ENCODE results near the gene MMP1.

MMP1 gene

DNA sequence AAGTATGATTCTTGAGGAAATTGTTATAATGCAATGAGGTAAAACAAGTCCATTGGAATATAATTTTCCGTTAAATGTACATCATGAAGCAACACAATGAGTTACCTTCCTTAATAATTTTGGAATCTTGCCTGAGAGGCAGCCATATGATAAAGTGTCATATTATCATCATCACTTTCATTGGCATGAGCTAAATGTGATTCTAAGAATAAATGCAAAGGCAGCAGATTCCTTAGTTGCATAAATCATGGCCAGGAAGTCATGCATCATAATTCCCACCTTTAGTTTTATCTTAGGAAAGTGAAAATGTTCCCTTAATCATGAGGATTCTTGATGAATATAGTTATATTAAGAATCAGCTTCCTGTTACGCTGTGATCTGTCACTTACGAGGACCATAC lies 14.2 kb upstream of the MMP1 start:
- no peak for TF ChIP-seq EGR1 (IDR thresholded peaks at IDR 0.05)
- TF ChIP-seq TAF1 (IDR thresholded peaks at IDR 0.05; ENCODE audit: low read depth): no peak
- TF ChIP-seq NFIC (IDR thresholded peaks at IDR 0.05): no peak
- TF ChIP-seq TCF12 (IDR thresholded peaks at IDR 0.05; ENCODE audit: low read depth): no peak
- TF ChIP-seq, protein P1, sequence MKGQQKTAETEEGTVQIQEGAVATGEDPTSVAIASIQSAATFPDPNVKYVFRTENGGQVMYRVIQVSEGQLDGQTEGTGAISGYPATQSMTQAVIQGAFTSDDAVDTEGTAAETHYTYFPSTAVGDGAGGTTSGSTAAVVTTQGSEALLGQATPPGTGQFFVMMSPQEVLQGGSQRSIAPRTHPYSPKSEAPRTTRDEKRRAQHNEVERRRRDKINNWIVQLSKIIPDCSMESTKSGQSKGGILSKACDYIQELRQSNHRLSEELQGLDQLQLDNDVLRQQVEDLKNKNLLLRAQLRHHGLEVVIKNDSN (IDR thresholded peaks at IDR 0.05): no peak
- TF ChIP-seq CEBPB (IDR thresholded peaks at IDR 0.05): no peak
- no peak for TF ChIP-seq EP300 (IDR thresholded peaks at IDR 0.05; ENCODE audit: borderline replicate concordance)
- no peak for TF ChIP-seq YY1 (IDR thresholded peaks at IDR 0.05; ENCODE audit: low read depth)
- TF ChIP-seq TEAD4 (IDR thresholded peaks at IDR 0.05): no peak
- TF ChIP-seq RAD21 (IDR thresholded peaks at IDR 0.05; ENCODE audit: low read depth): no peak

DNA sequence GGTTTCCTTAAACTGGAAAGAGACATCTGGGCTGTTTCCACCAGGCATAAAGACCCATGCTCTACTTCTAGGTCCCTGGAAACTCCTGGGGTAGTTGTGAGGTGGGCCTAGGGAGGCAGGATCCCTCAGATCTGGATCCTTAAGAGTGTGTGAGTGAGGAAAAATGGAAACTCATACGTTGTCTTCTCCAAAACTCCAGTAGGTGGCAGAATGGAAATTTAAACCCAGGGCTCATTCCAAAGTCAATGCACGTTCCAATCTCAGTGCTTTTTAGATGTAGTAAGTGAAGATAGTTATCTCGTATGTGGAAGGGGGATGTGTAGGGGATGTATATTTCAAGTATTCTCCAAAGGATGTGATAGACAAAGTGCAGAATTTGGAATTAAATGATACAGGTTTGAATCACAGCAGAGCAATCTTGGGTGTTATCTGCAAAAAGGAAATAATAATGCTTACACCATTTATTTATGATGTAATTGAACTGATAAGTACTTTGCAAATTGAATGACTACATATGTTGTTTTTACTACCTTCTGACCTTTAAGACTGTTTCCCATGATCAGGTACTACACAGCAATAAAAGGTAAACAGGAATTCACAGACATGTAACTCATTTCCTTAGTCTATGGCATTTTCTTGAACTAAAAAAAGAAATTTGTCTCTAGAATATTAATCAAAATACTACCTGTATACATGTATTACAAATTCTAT lies 13.1 kb upstream of the MMP1 start:
- TF ChIP-seq RAD21 (IDR thresholded peaks at IDR 0.05; ENCODE audit: low read depth) (peak; percentile 61), FOXM1 (IDR thresholded peaks at IDR 0.05; ENCODE audit: borderline replicate concordance, low read depth) (no peak)

DNA sequence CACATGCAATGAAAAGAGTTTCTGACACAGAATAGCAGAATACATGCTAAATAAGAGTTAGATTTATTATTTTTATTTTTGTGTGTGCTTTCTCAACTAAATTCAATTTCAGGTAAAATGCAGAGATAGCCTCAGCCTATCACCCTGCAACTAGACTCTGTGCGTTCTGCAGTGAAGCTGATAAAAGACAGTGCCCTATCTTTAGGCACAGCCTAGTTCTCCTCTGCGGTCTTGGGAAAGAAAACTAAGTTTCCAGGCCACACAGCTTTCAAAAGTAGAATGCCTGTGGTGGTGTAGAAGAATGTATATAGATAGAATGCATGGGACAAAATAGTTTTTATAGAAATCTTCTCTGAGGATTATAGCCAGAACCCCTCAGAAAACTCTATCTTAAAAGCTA lies 12.0 kb upstream of the MMP1 start:
- TF ChIP-seq YY1 (IDR thresholded peaks at IDR 0.05; ENCODE audit: low read depth): no peak
- TF ChIP-seq NFIC (IDR thresholded peaks at IDR 0.05): no peak
- TF ChIP-seq FOXM1 (IDR thresholded peaks at IDR 0.05; ENCODE audit: borderline replicate concordance, low read depth): no peak
- TF ChIP-seq, protein P1 (IDR thresholded peaks at IDR 0.05): no peak
- no peak for TF ChIP-seq CREB1 (IDR thresholded peaks at IDR 0.05; ENCODE audit: low read depth)
- TF ChIP-seq, protein P2, sequence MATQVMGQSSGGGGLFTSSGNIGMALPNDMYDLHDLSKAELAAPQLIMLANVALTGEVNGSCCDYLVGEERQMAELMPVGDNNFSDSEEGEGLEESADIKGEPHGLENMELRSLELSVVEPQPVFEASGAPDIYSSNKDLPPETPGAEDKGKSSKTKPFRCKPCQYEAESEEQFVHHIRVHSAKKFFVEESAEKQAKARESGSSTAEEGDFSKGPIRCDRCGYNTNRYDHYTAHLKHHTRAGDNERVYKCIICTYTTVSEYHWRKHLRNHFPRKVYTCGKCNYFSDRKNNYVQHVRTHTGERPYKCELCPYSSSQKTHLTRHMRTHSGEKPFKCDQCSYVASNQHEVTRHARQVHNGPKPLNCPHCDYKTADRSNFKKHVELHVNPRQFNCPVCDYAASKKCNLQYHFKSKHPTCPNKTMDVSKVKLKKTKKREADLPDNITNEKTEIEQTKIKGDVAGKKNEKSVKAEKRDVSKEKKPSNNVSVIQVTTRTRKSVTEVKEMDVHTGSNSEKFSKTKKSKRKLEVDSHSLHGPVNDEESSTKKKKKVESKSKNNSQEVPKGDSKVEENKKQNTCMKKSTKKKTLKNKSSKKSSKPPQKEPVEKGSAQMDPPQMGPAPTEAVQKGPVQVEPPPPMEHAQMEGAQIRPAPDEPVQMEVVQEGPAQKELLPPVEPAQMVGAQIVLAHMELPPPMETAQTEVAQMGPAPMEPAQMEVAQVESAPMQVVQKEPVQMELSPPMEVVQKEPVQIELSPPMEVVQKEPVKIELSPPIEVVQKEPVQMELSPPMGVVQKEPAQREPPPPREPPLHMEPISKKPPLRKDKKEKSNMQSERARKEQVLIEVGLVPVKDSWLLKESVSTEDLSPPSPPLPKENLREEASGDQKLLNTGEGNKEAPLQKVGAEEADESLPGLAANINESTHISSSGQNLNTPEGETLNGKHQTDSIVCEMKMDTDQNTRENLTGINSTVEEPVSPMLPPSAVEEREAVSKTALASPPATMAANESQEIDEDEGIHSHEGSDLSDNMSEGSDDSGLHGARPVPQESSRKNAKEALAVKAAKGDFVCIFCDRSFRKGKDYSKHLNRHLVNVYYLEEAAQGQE (IDR thresholded peaks at IDR 0.05; ENCODE audit: low read depth): no peak
- no peak for TF ChIP-seq EP300 (IDR thresholded peaks at IDR 0.05; ENCODE audit: borderline replicate concordance)
- no peak for TF ChIP-seq TAF1 (IDR thresholded peaks at IDR 0.05; ENCODE audit: low read depth)
- TF ChIP-seq EGR1 (IDR thresholded peaks at IDR 0.05): no peak
- TF ChIP-seq ZBTB7A (IDR thresholded peaks at IDR 0.05; ENCODE audit: low read depth): no peak
- TF ChIP-seq, protein P3, sequence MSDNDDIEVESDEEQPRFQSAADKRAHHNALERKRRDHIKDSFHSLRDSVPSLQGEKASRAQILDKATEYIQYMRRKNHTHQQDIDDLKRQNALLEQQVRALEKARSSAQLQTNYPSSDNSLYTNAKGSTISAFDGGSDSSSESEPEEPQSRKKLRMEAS (IDR thresholded peaks at IDR 0.05): no peak

DNA sequence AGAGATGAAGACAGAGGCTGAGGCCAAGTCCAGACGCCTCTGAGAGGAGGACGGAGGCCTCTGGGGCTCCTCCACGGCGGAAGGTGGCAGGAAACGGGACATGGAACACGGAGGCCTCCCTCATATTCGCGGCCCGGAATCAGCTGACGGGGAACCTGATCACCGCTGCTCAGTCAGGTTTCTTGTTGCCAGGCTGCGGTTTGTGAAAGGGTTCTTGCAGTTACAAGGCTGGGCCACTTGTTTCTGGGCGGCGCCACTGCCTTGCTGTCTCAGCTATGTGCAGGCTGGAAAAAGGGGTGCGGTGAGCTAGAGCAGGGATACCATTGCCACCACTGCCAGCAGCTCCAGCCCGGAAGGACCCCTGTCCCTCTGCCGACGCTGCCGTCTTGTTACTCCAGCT lies 10.0 kb upstream of the MMP1 start:
- TF ChIP-seq RAD21 (IDR thresholded peaks at IDR 0.05; ENCODE audit: low read depth) (peak; percentile 43), CEBPB (IDR thresholded peaks at IDR 0.05) (no peak)

DNA sequence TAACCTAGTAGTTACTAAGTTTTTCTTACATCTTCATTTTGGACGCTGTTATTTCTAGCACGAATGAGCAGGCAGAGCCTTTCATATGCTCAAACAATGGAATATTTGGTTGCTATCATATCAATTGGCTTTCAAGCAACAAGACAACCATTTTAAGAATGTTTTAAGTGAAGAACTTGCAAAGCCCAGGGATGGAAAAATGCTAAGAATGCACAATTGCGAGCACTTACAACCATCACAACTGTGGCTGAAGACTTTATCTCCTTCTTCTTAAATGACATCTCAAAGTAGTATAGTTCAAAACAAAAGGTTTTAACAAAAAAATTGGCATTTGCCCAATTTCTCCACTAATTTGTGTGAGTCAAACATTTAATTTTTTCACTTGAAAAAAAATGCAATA lies 8.3 kb upstream of the MMP1 start:
- TF ChIP-seq YY1 (IDR thresholded peaks at IDR 0.05; ENCODE audit: low read depth): no peak
- no peak for TF ChIP-seq CREB1 (IDR thresholded peaks at IDR 0.05; ENCODE audit: low read depth)
- TF ChIP-seq TEAD4 (IDR thresholded peaks at IDR 0.05): no peak
- no peak for TF ChIP-seq TCF12 (IDR thresholded peaks at IDR 0.05; ENCODE audit: low read depth)
- TF ChIP-seq EGR1 (IDR thresholded peaks at IDR 0.05): no peak
- TF ChIP-seq, protein P3 (IDR thresholded peaks at IDR 0.05): no peak
- no peak for TF ChIP-seq ZBTB7A (IDR thresholded peaks at IDR 0.05; ENCODE audit: low read depth)

DNA sequence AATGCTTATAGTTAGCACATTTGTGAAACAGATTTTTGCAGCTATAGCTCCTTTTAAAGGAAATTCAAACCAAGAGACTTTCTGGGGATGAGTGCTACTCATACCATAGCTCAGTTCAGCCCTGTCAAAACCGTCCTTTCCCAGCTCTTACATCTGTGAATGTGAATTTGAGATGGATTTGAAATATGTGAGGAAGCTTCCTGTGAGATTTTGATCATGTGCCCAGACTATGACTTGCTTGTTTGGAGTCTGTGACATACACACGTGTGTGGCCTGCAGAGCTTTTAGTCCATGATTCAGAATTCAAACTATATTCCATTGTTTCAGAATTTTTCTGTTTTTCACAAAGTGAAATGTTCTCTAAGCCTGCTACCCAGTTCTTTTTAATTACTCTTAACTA lies 4.4 kb upstream of the MMP1 start:
- TF ChIP-seq CEBPB (IDR thresholded peaks at IDR 0.05): no peak
- no peak for TF ChIP-seq TEAD4 (IDR thresholded peaks at IDR 0.05)
- TF ChIP-seq, protein P1 (IDR thresholded peaks at IDR 0.05): no peak
- TF ChIP-seq, protein P3 (IDR thresholded peaks at IDR 0.05): no peak
- no peak for TF ChIP-seq CREB1 (IDR thresholded peaks at IDR 0.05; ENCODE audit: low read depth)
- no peak for TF ChIP-seq FOXM1 (IDR thresholded peaks at IDR 0.05; ENCODE audit: borderline replicate concordance, low read depth)
- no peak for TF ChIP-seq EGR1 (IDR thresholded peaks at IDR 0.05)
- TF ChIP-seq, protein P2 (IDR thresholded peaks at IDR 0.05; ENCODE audit: low read depth): no peak
- TF ChIP-seq ZBTB7A (IDR thresholded peaks at IDR 0.05; ENCODE audit: low read depth): no peak
- no peak for TF ChIP-seq TAF1 (IDR thresholded peaks at IDR 0.05; ENCODE audit: low read depth)
- TF ChIP-seq NFIC (IDR thresholded peaks at IDR 0.05): no peak
- TF ChIP-seq RAD21 (IDR thresholded peaks at IDR 0.05; ENCODE audit: low read depth): no peak
- TF ChIP-seq TCF12 (IDR thresholded peaks at IDR 0.05; ENCODE audit: low read depth): no peak
- no peak for TF ChIP-seq YY1 (IDR thresholded peaks at IDR 0.05; ENCODE audit: low read depth)
- no peak for TF ChIP-seq EP300 (IDR thresholded peaks at IDR 0.05; ENCODE audit: borderline replicate concordance)
